HEK293T (cell line): ENCODE measurements around the gene HTN1.
"Not testable (repeated sequence)": the region's sequence is repeated elsewhere in the genome, so short reads cannot be mapped to it uniquely, and the experiment has no call there.

Source experiments
- CTCF ChIA-PET: fragments of 350-600 bp; formaldehyde crosslinking; extraction: SDS; loops from one replicate; lab custom pipeline; 2021; ENCODE audit warnings: antibody characterized with exemption, inconsistent platforms; lab: Yijun Ruan, JAX
- POLR2A ChIA-PET: fragments of 350-600 bp; formaldehyde crosslinking; extraction: SDS; loops from one replicate; lab custom pipeline; 2020; ENCODE audit warnings: antibody characterized with exemption, inconsistent platforms; lab: Yijun Ruan, JAX
- DNase-seq: peaks from one replicate; pipeline ENCODE4 v3.0.0; 2012; ENCODE audit warnings: mixed read lengths; ENCODE audit errors: extremely low spot score
- ARNT ChIP-seq: fragments of 450-650 bp; IDR thresholded peaks from 2 replicates; pipeline ENCODE4 v1.6.1; 2017; ENCODE audit warnings: mild to moderate bottlenecking
- BHLHE40 ChIP-seq: fragments of 450-650 bp; IDR thresholded peaks from 2 replicates; pipeline ENCODE4 v1.6.1; 2016; ENCODE audit warnings: mild to moderate bottlenecking, moderate library complexity, borderline replicate concordance
- CTBP1 ChIP-seq: fragments of 450-650 bp; IDR thresholded peaks from 2 replicates; pipeline ENCODE4 v1.6.1; 2016; ENCODE audit warnings: borderline replicate concordance
- ELF4 ChIP-seq: fragments of 450-650 bp; IDR thresholded peaks from 2 replicates; pipeline ENCODE4 v1.6.1; 2017; ENCODE audit warnings: antibody characterized with exemption
- FOXA1 ChIP-seq: fragments of 450-650 bp; IDR thresholded peaks from 2 replicates; pipeline ENCODE4 v1.6.1; 2016; ENCODE audit warnings: mild to moderate bottlenecking
- FOXK2 ChIP-seq: fragments of 450-650 bp; IDR thresholded peaks from 2 replicates; pipeline ENCODE4 v1.6.1; 2016; ENCODE audit warnings: mild to moderate bottlenecking
- FOXM1 ChIP-seq: fragments of 450-650 bp; IDR thresholded peaks from 2 replicates; pipeline ENCODE4 v1.6.1; 2017; ENCODE audit warnings: mild to moderate bottlenecking, borderline replicate concordance
- HDGF ChIP-seq: fragments of 450-650 bp; IDR thresholded peaks from 2 replicates; pipeline ENCODE4 v1.6.1; 2017; ENCODE audit warnings: antibody characterized with exemption, borderline replicate concordance
- L3MBTL2 ChIP-seq: fragments of 450-650 bp; conservative IDR thresholded peaks from 2 replicates; pipeline ENCODE4 v1.6.1; 2016; ENCODE audit warnings: mild to moderate bottlenecking
- LEF1 ChIP-seq: fragments of 450-650 bp; IDR thresholded peaks from 2 replicates; pipeline ENCODE4 v1.6.1; 2017; ENCODE audit warnings: mild to moderate bottlenecking, borderline replicate concordance
- NFRKB ChIP-seq: fragments of 450-650 bp; IDR thresholded peaks from 2 replicates; pipeline ENCODE4 v1.6.1; 2016; ENCODE audit warnings: mild to moderate bottlenecking, moderate library complexity
- PKNOX1 ChIP-seq: fragments of 450-650 bp; IDR thresholded peaks from 2 replicates; pipeline ENCODE4 v1.6.1; 2016
- SP1 ChIP-seq: fragments of 450-650 bp; IDR thresholded peaks from 2 replicates; pipeline ENCODE4 v1.6.1; 2017
- SUZ12 ChIP-seq: fragments of 450-650 bp; IDR thresholded peaks from 2 replicates; pipeline ENCODE4 v1.6.1; 2016; ENCODE audit warnings: mild to moderate bottlenecking
- TARDBP ChIP-seq: fragments of 450-650 bp; IDR thresholded peaks from 2 replicates; pipeline ENCODE4 v1.6.1; 2016
- ZNF384 ChIP-seq: fragments of 450-650 bp; IDR thresholded peaks from 2 replicates; pipeline ENCODE4 v1.6.1; 2016

Gene HTN1

GRCh38 chr4:70050138-70050537, at the start of gene HTN1:
Gene HTN1, plus strand, starts transcription at chr4:70050438. Its CDS starts 2,639 bp downstream, at chr4:70053077.
- POLR2A ChIA-PET, DNase-seq, CTCF ChIA-PET: not testable (repeated sequence)

GRCh38 chr4:70000711-70001110, 49.5 kb upstream of the HTN1 start:
- POLR2A ChIA-PET, result no interaction called here
- TF ChIP-seq ZNF384, result no peak
- TF ChIP-seq L3MBTL2, result no peak
- TF ChIP-seq ELF4, result no peak
- no peak for TF ChIP-seq SUZ12
- TF ChIP-seq HDGF, result no peak
- TF ChIP-seq CTBP1, result no peak
- TF ChIP-seq SP1, result no peak
- no peak for TF ChIP-seq NFRKB
- TF ChIP-seq PKNOX1, result no peak
- no peak for TF ChIP-seq FOXA1
- TF ChIP-seq FOXK2, result no peak
- no peak for TF ChIP-seq ARNT
- no peak for TF ChIP-seq BHLHE40
- TF ChIP-seq TARDBP, result no peak
- no peak for DNase-seq
- CTCF ChIA-PET, result no interaction called here

- TF ChIP-seq FOXM1 (no peak), FOXK2 (no peak)
- ChIA-PET CTCF (no interaction called here), POLR2A (no interaction called here)
- DNase-seq, result no peak
Measured at GRCh38 chr4:70002507-70002906, 47.7 kb upstream of the HTN1 start.

GRCh38 chr4:70008771-70009170, 41.5 kb upstream of the HTN1 start:
- no peak for DNase-seq
- CTCF ChIA-PET, result no interaction called here
- TF ChIP-seq PKNOX1, result no peak
- no peak for TF ChIP-seq NFRKB
- no peak for TF ChIP-seq ELF4
- TF ChIP-seq TARDBP, result no peak
- no peak for TF ChIP-seq BHLHE40
- TF ChIP-seq SUZ12, result no peak
- no peak for TF ChIP-seq L3MBTL2
- TF ChIP-seq FOXM1, result no peak
- no peak for TF ChIP-seq SP1
- TF ChIP-seq LEF1, result no peak
- TF ChIP-seq CTBP1, result no peak
- TF ChIP-seq HDGF, result no peak
- TF ChIP-seq ARNT, result no peak
- no peak for TF ChIP-seq ZNF384
- TF ChIP-seq FOXK2, result no peak
- TF ChIP-seq FOXA1, result no peak
- POLR2A ChIA-PET, result no interaction called here

GRCh38 chr4:70019006-70019405, 31.2 kb upstream of the HTN1 start:
- POLR2A ChIA-PET, DNase-seq, CTCF ChIA-PET: not testable (repeated sequence)

- TF ChIP-seq FOXA1, result no peak
- TF ChIP-seq CTBP1, result no peak
- no peak for TF ChIP-seq HDGF
- TF ChIP-seq SUZ12, result no peak
- TF ChIP-seq ARNT, result no peak
- no peak for TF ChIP-seq SP1
- TF ChIP-seq ZNF384, result no peak
- TF ChIP-seq LEF1, result no peak
- no peak for TF ChIP-seq L3MBTL2
- no peak for TF ChIP-seq FOXK2
- TF ChIP-seq FOXM1, result no peak
- TF ChIP-seq BHLHE40, result no peak
- TF ChIP-seq NFRKB, result no peak
- TF ChIP-seq PKNOX1, result no peak
- TF ChIP-seq TARDBP, result no peak
- no peak for TF ChIP-seq ELF4
- POLR2A ChIA-PET, result no interaction called here
- CTCF ChIA-PET, result no interaction called here
- no peak for DNase-seq
Measured at GRCh38 chr4:70023218-70023617, 27.0 kb upstream of the HTN1 start.

GRCh38 chr4:70027011-70027410, 23.2 kb upstream of the HTN1 start:
- TF ChIP-seq FOXA1 (no peak), FOXM1 (no peak), TARDBP (no peak), L3MBTL2 (no peak), FOXK2 (no peak), CTBP1 (no peak), ELF4 (no peak), SUZ12 (no peak), PKNOX1 (no peak), ZNF384 (no peak)
- ChIA-PET POLR2A (no interaction called here), CTCF (interaction anchor here (0.9 kb wide), 1 partner anchor 30 kb away, joined by 3 read pairs; no protein-coding TSS in a partner anchor)
- DNase-seq, result no peak

GRCh38 chr4:70028159-70028558, 22.1 kb upstream of the HTN1 start, which contains the start of gene HTN3:
Gene HTN3, plus strand, starts transcription at chr4:70028459. Its CDS starts 2,282 bp downstream, at chr4:70030741.
- DNase-seq, POLR2A ChIA-PET, CTCF ChIA-PET: not testable (repeated sequence)

GRCh38 chr4:70037559-70037958, 12.7 kb upstream of the HTN1 start:
- CTCF ChIA-PET, POLR2A ChIA-PET, DNase-seq: not testable (repeated sequence)

GRCh38 chr4:70039928-70040327, 10.3 kb upstream of the HTN1 start:
- POLR2A ChIA-PET, DNase-seq, CTCF ChIA-PET: not testable (repeated sequence)
